Measurements from ENCODE around the gene RGS7. TPM values are rescaled to one million over a fixed set of nuclear protein-coding genes. Genes with fewer than 3 reads are reported as not detected.

RGS7 gene
- polyA plus RNA-seq, 1 donor from 2014 or later = 24.2 TPM

GRCh38 chr1:241275981-241276380, 81.0 kb downstream of the RGS7 start:
- Histone ChIP-seq H4K20me1 (ENCODE audit: insufficient read depth) (no peaks in the 10 kb centered on the region), H2AFZ (ENCODE audit: low read depth, low read length) (no peak overlapping the region), H3K4me3 (ENCODE audit: low read length) (no peak overlapping the region), H3K9ac (ENCODE audit: low read length) (no peak overlapping the region), H3K27ac (ENCODE audit: low read length) (no peak overlapping the region), H3K36me3 (ENCODE audit: insufficient read depth, low read length) (no peaks in the 10 kb centered on the region), H3F3A (ENCODE audit: insufficient read depth, low read length, poor library complexity, severe bottlenecking) (no peaks in the 10 kb centered on the region), H3K9me3 (ENCODE audit: low read length) (no peaks in the 10 kb centered on the region), H3K4me2 (ENCODE audit: low read length) (no peak overlapping the region), H3K79me2 (replicated peaks; ENCODE audit: insufficient read depth, low read length) (no peaks in the 10 kb centered on the region), H3K27me3 (ENCODE audit: insufficient read depth, low read depth, low read length) (no peaks in the 10 kb centered on the region), H3K9me2 (ENCODE audit: insufficient read depth, low read length) (no peaks in the 10 kb centered on the region)
- no peak for TF ChIP-seq SMC3 (conservative IDR thresholded peaks at IDR 0.05; ENCODE audit: poor library complexity)
- no peak for TF ChIP-seq TAF1 (IDR thresholded peaks at IDR 0.05; ENCODE audit: low read depth)
- no peak for TF ChIP-seq CTCF (IDR thresholded peaks at IDR 0.05; ENCODE audit: poor library complexity, severe bottlenecking)
- no peak for TF ChIP-seq EP300 (conservative IDR thresholded peaks at IDR 0.05; ENCODE audit: poor library complexity, severe bottlenecking)
- no peak for TF ChIP-seq POLR2AphosphoS5 (IDR thresholded peaks at IDR 0.05)
- no peak for TF ChIP-seq MXI1 (conservative IDR thresholded peaks at IDR 0.05; ENCODE audit: poor library complexity, severe bottlenecking)

- H3K27ac ChIP-seq (ENCODE audit: low read length) = no peak overlapping the region
- H4K20me1 ChIP-seq (ENCODE audit: insufficient read depth) = no peaks in the 10 kb centered on the region
- no peak overlapping the region for H3K4me3 ChIP-seq (ENCODE audit: low read length)
- H3K9ac ChIP-seq (ENCODE audit: low read length) = no peak overlapping the region
- H3K79me2 ChIP-seq (replicated peaks; ENCODE audit: insufficient read depth, low read length) = no peaks in the 10 kb centered on the region
- no peaks in the 10 kb centered on the region for H3K9me3 ChIP-seq (ENCODE audit: low read length)
- TF ChIP-seq EZH2 (IDR thresholded peaks at IDR 0.05; ENCODE audit: borderline replicate concordance, insufficient read depth, low read length, poor library complexity, severe bottlenecking) = no peak
- TF ChIP-seq TAF1 (IDR thresholded peaks at IDR 0.05; ENCODE audit: low read depth) = no peak
- no peak for TF ChIP-seq MXI1 (conservative IDR thresholded peaks at IDR 0.05; ENCODE audit: poor library complexity, severe bottlenecking)
- TF ChIP-seq SMC3 (conservative IDR thresholded peaks at IDR 0.05; ENCODE audit: poor library complexity) = no peak
- no peak for TF ChIP-seq EP300 (conservative IDR thresholded peaks at IDR 0.05; ENCODE audit: poor library complexity, severe bottlenecking)
- TF ChIP-seq REST (IDR thresholded peaks at IDR 0.05; ENCODE audit: borderline replicate concordance) = no peak
- no peak for TF ChIP-seq POLR2AphosphoS5 (IDR thresholded peaks at IDR 0.05)
- no peak for TF ChIP-seq CTCF (IDR thresholded peaks at IDR 0.05; ENCODE audit: poor library complexity, severe bottlenecking)
- TF ChIP-seq RAD21 (conservative IDR thresholded peaks at IDR 0.05) = no peak
- H2AFZ ChIP-seq (ENCODE audit: low read depth, low read length) = no peak overlapping the region
- H3K36me3 ChIP-seq (ENCODE audit: insufficient read depth, low read length) = no peaks in the 10 kb centered on the region
- H3F3A ChIP-seq (ENCODE audit: insufficient read depth, low read length, poor library complexity, severe bottlenecking) = no peaks in the 10 kb centered on the region
- H3K27me3 ChIP-seq (ENCODE audit: insufficient read depth, low read depth, low read length) = no peaks in the 10 kb centered on the region
- no peak overlapping the region for H3K4me2 ChIP-seq (ENCODE audit: low read length)
- no peaks in the 10 kb centered on the region for H3K9me2 ChIP-seq (ENCODE audit: insufficient read depth, low read length)
These were observed 81.8 kb downstream of the RGS7 start for GRCh38 chr1:241275226-241275625.
